Stimulated activated naive CD8-positive, alpha-beta T cell treated with anti-CD3 and anti-CD28 coated beads, Interleukin-15, Interleukin-2, amounts not matched to agents 100 ng/mL and 50 ng/mL, for 24 hours (primary cell): ENCODE measurements around the gene PKNOX1.
"Not testable (repeated sequence)": the region's sequence is repeated elsewhere in the genome, so short reads cannot be mapped to it uniquely, and the experiment has no call there.

Experiments used
- H3K27ac Mint-ChIP-seq: one replicate; pipeline ENCODE4 v1.8.0; 2021; ENCODE audit warnings: mild to moderate bottlenecking, mixed read lengths
- H3K27me3 Mint-ChIP-seq: one replicate; pipeline ENCODE4 v1.8.0; 2021; ENCODE audit warnings: mixed read lengths
- H3K36me3 Mint-ChIP-seq: one replicate; pipeline ENCODE4 v1.8.0; 2021; ENCODE audit warnings: low read depth, mixed read lengths
- H3K4me1 Mint-ChIP-seq: one replicate; pipeline ENCODE4 v1.8.0; 2021; ENCODE audit warnings: low read depth, mixed read lengths
- H3K4me3 Mint-ChIP-seq: one replicate; pipeline ENCODE4 v1.8.0; 2021; ENCODE audit warnings: mild to moderate bottlenecking, mixed read lengths
- H3K9me3 Mint-ChIP-seq: one replicate; pipeline ENCODE4 v1.8.0; 2021; ENCODE audit warnings: mixed read lengths

PKNOX1 gene

GRCh38 chr21:43068065-43068464, 93.7 kb downstream of the PKNOX1 start:
- H3K27ac Mint-ChIP-seq, H3K4me3 Mint-ChIP-seq, H3K9me3 Mint-ChIP-seq, H3K36me3 Mint-ChIP-seq, H3K4me1 Mint-ChIP-seq, H3K27me3 Mint-ChIP-seq: not testable (repeated sequence)

GRCh38 chr21:43069682-43070081, 95.3 kb downstream of the PKNOX1 start:
- H3K27ac Mint-ChIP-seq, H3K4me1 Mint-ChIP-seq, H3K36me3 Mint-ChIP-seq, H3K27me3 Mint-ChIP-seq, H3K9me3 Mint-ChIP-seq, H3K4me3 Mint-ChIP-seq: not testable (repeated sequence)

GRCh38 chr21:43072742-43073141, 98.4 kb downstream of the PKNOX1 start:
- not testable (repeated sequence) for H3K27me3 Mint-ChIP-seq, H3K4me1 Mint-ChIP-seq, H3K4me3 Mint-ChIP-seq, H3K27ac Mint-ChIP-seq, H3K36me3 Mint-ChIP-seq, H3K9me3 Mint-ChIP-seq

GRCh38 chr21:43074401-43075169, 100.2 kb downstream of the PKNOX1 start:
- not testable (repeated sequence) for H3K4me3 Mint-ChIP-seq, H3K27me3 Mint-ChIP-seq, H3K36me3 Mint-ChIP-seq, H3K9me3 Mint-ChIP-seq, H3K4me1 Mint-ChIP-seq, H3K27ac Mint-ChIP-seq

GRCh38 chr21:43075170-43076022, 101.0 kb downstream of the PKNOX1 start, which contains the start of gene CBS:
Gene CBS, minus strand, starts transcription at chr21:43075835. Its CDS starts 3,642 bp downstream, at chr21:43072193.
- H3K27me3 Mint-ChIP-seq, H3K27ac Mint-ChIP-seq, H3K4me3 Mint-ChIP-seq, H3K4me1 Mint-ChIP-seq, H3K36me3 Mint-ChIP-seq, H3K9me3 Mint-ChIP-seq: not testable (repeated sequence)

GRCh38 chr21:43076023-43076637, 101.8 kb downstream of the PKNOX1 start:
- H3K36me3 Mint-ChIP-seq, H3K27ac Mint-ChIP-seq, H3K9me3 Mint-ChIP-seq, H3K27me3 Mint-ChIP-seq, H3K4me1 Mint-ChIP-seq, H3K4me3 Mint-ChIP-seq: not testable (repeated sequence)

- not testable (repeated sequence) for H3K4me3 Mint-ChIP-seq, H3K9me3 Mint-ChIP-seq, H3K4me1 Mint-ChIP-seq, H3K27me3 Mint-ChIP-seq, H3K27ac Mint-ChIP-seq, H3K36me3 Mint-ChIP-seq
Measured at GRCh38 chr21:43076643-43077042, 102.3 kb downstream of the PKNOX1 start.

- H3K27ac Mint-ChIP-seq, H3K4me3 Mint-ChIP-seq, H3K4me1 Mint-ChIP-seq, H3K36me3 Mint-ChIP-seq, H3K27me3 Mint-ChIP-seq, H3K9me3 Mint-ChIP-seq: not testable (repeated sequence)
Measured at GRCh38 chr21:43082587-43083300, 108.4 kb downstream of the PKNOX1 start.
